GM12872 (cell line): ENCODE results near the gene CYP46A1.

Source experiments
- CTCF ChIP-seq: IDR thresholded peaks from 3 replicates; pipeline ENCODE4 v1.5.1; 2011; ENCODE audit warnings: low read depth, mild to moderate bottlenecking, low read length, moderate library complexity; ENCODE audit not compliant: insufficient read depth

The CYP46A1 gene

GRCh38 chr14:99755068-99755405 lies 70.9 kb downstream of the CYP46A1 start:
- no peak for TF ChIP-seq CTCF

DNA sequence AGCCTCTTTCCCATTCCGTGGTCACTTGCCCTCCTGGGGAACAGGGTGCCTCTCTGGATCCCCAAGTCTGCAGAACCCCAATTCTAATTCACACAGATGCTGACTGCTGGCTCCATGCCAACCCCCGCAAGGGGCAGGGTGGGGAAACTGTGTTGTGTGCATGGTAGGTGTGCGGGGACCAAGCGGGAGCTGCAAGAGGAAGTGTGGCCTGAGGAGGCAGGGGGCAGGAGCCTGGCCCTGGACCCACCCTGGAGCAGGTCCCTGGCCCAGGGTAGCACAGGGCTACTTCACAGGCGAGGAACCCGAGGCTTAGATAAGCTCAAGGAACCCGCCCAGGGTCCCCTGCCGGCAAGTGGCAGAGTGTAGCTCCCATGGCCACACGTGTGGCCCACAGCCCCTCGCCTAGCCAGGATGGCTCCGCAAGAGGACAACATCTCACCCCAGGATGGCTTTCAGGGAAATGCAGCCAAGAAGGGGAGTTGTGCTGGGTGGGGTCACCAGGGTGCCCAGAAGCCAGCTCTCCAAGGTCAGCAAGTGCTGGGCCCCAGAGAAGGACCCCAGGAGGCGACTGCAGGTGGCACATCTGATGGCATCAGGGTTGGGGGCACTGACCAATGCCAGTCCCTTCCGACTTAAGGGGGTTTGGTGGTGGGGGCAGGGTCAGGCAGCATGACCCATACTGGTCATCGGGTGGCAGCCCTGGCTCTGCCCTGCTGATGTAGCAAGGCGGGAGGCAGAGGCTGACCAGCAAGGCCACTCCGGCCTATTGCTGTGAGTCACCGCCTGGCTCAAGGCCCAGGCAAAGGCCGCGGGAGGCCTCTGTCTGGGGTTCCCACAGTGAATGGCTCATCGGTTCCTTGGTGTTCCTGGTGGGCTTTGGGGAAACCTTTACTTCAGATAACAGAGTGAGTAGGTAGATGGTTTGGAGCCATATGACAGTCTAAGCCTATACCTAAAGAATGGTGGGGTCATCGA lies 71.8 kb downstream of the CYP46A1 start:
- no peak for TF ChIP-seq CTCF

DNA sequence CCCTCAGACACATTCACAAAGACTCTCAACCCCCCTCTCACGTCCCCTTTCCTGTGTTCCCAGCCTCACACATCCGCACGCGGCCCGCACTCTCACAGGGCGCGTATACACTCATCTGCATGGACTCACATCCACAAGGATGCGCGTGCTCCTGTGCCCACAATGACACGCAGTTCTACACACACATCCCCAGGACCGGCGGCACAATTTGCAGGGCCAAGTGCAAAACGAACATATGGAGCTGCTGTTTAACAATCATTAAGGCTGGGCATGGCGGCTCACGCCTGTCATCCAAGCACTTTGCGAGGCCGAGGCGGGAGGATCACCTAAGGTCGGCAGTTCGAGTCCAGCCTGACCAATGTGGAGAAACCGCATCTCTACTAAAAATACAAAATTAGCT lies 72.7 kb downstream of the CYP46A1 start:
- no peak for TF ChIP-seq CTCF

DNA sequence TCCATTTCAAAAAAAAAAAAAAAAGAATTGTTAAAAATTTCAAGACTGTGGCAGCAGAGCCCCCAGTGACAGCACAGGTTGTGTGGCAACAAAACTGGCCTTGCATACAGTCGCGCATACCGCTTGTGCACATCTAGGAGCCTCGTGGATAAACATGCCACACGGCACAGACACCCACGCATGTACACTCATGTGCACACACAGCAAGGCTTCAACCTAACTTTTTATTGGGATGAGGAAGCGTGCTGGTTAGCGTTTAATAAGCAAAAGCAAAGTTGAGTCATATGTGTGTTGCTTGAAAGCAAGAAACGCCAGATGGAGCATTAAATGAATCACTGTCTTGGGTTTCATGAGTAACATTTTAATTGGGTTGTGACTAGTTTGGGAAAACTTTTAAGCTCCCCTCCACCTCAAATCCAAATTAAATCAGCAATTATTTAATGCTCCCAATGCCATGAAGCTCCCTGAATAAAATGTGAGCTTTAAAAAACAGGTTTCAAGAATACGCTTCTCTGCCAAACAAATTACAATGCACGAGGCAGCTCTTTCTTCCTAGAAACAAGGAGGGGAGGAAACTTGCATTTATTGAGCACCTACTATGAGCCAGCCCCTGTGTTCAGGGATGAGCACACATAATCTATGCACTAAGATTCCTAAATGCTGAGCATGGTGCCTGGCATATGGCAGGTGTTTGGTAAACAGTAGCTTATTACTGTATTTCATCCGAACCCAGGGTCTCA lies 73.4 kb downstream of the CYP46A1 start:
- no peak for TF ChIP-seq CTCF

- no peak for TF ChIP-seq CTCF
Observed at GRCh38 chr14:99758121-99758821, 74.2 kb downstream of the CYP46A1 start.

DNA sequence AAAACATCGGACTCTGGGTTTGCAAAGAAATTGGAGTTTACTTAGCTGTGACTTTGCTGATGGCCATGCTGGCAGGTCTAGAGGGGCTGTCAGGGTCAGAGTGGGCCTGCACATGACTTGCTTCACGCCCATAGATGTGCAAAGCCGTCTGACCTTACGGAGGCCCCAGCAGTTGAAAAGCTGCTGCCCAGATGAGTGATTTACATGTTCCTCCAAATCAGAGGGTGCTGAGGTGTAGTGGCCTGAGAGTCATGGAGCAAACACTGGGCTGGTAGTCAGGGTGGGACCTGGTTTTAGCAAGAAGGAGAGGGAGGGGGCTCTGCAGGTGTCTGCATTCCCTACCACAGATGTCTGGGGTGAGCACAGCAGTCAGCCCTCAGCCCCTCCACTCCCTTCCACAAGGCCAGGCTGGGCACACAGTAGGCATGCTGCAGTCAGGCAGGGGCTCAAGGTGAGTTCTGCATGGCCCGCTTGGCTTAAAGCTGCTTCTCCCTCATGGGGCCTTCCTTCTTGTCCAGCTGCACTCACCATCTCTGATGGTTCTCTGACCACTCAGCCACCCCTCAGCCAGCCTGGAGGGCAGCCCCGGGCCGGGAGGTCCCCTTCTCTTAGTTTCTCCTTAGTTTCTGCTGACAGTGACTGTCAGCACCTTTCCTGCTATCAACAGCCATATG lies 74.9 kb downstream of the CYP46A1 start:
- TF ChIP-seq CTCF: no peak
